Activated CD4-positive, alpha-beta T cell treated with anti-CD3 and anti-CD28 coated beads, Interleukin-2, Interleukin-4, amounts not matched to agents 100 ng/mL and 50 ng/mL, durations not matched to agents 16 hours and 8 hours (primary cell): ENCODE data around the gene TMBIM1.

Experiments
- DNase-seq: peaks from one replicate; pipeline ENCODE4 v3.0.0-alpha.2; 2020; ENCODE audit warnings: low spot score

Gene TMBIM1

DNA sequence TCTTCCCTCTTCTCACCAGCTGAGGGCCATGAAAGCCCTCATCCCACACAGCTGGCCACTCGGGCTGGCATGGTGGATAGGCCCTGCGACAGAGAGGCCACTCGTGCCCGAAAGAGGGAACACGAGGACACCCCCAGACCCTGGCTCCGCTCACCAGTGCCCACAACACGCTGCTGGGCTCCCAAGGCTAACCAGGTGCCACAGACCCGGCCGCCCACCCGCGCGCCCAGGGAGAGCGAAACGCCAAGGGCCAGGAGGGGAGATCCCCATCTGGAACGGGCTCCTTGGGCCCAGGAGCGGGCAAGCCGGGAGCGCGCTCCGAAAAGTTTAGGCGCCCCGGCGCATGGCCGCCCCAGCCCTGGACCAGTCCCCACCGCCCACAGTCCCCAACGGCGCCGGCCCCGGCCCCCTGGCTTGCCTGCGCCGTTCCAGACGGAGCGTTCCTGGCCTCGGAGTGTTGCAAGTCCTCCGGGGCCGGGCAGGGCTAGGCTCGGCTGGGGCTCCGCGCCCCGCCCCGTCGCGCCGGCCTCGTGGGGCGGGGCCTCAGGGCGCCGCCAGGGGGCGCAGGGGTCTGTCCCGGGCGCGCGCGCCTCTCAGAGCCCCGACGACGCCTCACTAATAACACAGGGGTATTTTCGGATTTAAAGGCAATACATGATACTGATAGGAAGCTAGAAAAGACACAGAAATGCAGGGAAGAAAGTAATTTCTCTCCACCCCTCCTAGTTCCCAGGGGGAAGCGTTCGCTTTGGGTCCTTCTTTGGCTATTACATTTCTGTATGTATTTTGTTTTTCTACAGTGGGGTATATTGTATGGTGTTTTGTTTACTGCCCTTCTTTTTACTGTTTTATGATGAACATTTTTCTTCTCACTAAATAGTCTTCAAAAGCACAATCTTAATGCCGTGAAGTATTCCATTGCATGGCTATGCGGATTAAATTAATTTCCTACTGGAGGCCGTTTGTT, at the start of gene TMBIM1:
TMBIM1 (minus strand) TSS at position 456 of the 967 bp plus-strand sequence. CDS start 10,362 bp downstream, outside the sequence.
- peak; percentile 77 for DNase-seq

GRCh38 chr2:218341381-218341780, 49.1 kb upstream of the TMBIM1 start:
- no peak for DNase-seq

DNA sequence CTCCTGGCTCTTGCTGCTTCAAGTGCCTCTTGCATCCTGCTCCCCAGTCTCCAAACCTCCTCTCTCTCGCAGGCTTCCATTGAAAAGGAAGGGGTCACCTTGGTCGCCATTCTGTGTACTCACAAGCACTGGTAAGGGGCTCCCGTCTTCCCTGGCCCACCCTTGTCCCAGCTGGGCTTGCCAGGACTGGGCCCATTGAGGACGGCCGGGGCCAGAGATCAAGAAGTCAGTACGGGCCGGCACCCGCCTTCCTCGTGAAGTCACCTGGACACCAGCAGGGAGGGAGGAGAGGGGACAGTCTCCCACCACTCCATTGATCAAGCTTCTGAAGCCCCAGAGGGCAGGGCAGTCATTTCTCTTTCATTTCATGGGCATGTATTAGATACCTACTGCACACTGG, 48.4 kb upstream of the TMBIM1 start:
- DNase-seq, result no peak

- no peak for DNase-seq
Observed at GRCh38 chr2:218334531-218334930, 42.2 kb upstream of the TMBIM1 start.

DNA sequence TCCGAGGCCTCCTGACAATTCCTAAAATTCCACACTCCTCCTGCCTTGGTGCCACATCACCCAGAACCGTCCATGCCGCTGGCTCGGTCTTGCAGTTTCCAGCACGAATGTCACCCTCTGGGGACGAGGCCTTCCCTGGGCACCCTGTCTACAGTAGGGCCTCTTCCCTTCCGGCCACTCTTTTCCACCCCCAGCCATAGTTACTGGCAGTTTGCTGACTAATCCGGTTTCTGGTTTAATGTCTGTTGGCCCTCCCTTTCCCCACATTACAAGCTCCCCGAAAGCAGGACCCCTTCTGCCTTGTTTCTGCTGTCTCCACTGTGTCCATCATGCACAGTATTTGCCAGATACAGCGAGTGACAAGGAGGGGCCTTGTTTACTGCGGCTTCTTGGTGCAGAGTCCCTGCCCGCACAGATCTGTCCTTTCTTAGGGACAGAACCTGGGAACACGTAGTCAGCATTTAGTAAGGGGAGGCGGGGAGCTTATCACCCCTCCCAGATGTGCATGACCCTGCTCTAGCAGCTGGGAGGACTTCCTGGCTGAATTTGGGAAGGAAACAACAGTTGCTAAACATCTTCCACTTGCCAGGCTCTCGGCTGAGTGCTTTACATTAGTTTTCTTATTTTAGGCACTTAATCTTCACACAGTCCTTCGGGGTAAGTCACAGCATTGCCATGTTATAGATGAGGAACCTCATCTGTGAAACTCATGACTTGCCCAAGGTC, 40.8 kb upstream of the TMBIM1 start:
- no peak for DNase-seq

DNA sequence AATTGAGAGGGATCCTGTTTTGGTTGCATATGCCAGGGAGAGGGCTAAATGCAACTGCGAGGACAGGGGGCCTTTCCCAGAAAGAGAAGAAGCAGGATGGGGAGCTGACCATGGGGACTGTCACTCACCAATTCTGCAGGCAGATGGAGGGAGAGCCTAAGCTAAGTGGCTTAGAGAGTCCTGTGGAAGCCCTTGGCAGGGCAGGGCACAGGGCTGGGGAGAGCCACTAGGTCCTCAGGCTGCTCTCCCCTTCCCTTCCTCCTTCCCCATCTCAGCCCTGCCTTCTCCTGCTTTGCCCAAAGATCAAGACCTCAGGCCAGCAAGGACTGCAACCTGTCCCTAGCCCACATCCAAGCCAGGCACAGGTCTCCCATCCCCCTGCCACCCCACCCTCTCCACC, 40.0 kb upstream of the TMBIM1 start:
- no peak for DNase-seq

- DNase-seq, result no peak
Observed at GRCh38 chr2:218331745-218332144, 39.4 kb upstream of the TMBIM1 start.

GRCh38 chr2:218329826-218330593, 37.7 kb upstream of the TMBIM1 start:
- DNase-seq, result no peak

GRCh38 chr2:218329027-218329825, 36.9 kb upstream of the TMBIM1 start:
- no peak for DNase-seq

GRCh38 chr2:218328294-218328693, 36.0 kb upstream of the TMBIM1 start:
- no peak for DNase-seq

GRCh38 chr2:218327451-218328210, 35.3 kb upstream of the TMBIM1 start:
- no peak for DNase-seq

DNA sequence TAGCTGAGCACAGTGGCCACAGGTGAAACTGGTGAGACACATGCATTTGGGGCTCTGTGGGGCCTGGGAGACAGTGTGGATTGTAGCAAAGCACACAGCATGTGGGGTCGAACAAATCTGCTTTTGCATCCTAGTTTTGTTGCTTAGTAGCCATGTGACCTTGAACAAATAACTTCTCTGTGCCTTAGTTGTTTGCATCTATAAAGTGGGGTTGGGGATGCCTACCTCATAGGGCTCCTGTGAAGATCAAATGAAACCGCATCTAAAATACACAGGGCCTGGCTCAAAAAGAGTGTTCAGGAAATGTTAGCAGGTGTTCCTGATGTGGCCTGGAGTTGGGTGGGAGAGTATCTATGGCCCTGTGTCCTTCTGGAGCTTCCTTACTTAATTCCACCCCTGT, 34.0 kb upstream of the TMBIM1 start:
- no peak for DNase-seq

- no peak for DNase-seq
Observed at GRCh38 chr2:218325566-218326160, 33.4 kb upstream of the TMBIM1 start.

DNA sequence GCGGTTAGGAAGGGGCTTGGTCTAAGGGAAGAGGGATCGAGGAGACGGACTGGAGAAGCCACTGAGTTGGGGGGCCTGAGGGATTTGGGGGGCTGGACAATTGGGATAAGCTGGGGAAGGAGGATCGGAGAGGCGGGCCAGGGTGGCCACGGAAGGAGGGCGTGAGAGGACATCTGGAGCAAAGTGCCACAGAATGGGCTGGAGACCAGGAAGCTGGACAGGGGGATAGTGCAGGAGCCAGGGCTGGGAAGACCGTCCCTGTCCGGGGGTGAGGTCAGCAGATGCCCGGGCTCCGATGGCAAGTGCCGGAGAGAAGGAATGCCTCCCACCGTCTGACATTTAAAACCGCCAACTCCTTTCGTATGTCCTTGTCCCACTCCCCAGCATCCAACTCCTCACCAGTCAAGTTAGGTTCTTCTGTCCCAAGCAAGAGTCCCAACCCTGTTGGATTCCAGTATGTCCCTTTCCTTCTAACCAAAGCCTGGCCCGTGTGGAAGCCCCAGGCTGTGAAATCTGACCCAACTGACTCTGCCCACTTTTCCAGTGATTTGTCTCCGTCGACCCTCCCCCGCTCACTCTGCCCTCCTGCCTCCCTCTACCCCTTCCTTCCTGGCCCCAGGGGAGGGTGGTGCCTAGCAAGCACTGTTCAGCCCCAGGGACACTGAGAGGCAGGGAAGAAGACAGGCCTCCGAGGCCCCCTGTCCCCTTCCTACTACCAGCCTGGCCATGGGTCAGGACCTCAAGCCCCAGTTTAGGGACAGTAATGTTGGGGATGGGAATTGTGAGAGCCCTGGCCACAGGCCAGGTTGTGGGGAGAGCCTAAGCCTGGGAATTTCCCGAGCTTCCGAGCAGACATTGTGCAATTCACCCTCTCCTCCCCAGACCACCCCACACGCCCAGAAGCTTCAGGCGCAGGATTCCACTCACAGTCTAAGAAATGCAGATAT, 31.5 kb upstream of the TMBIM1 start:
- DNase-seq, result no peak

DNA sequence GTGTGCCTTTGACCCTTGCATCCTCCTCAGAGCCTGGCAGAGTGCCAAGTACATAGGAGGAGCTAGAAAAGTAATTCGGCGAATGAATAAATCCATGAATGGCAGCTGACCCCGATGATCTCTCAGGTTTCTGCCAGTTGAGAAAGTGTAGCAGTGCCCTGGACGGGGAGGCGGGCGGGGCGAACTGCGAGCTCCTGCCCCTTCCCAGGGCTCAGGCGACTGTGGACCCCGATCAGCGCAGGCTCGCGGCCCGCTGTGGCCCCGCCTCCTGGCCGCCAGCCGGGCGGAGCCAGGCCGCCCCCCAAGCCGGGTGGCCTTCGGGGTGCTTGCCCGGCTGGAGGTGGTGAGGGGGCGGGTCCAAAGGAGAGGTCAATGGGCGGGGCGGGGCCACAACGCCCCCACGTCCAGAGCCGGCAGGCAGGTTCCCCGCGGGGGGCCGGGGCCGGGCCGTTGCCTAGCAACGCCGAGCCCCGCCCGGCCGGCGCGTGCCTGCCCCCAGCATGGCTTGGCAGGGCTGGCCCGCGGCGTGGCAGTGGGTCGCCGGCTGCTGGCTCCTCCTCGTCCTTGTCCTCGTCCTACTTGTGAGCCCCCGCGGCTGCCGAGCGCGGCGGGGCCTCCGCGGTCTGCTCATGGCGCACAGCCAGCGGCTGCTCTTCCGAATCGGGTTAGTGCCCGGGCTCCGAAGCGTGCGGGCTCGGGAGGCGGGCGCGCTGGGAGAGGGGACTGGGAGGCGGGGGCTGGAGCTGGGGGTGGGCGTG, 30.6 kb upstream of the TMBIM1 start:
- DNase-seq, result peak; percentile 21

GRCh38 chr2:218320704-218321336, 28.5 kb upstream of the TMBIM1 start:
- DNase-seq, result no peak

- no peak for DNase-seq
Observed at GRCh38 chr2:218319813-218320365, 27.6 kb upstream of the TMBIM1 start.

DNA sequence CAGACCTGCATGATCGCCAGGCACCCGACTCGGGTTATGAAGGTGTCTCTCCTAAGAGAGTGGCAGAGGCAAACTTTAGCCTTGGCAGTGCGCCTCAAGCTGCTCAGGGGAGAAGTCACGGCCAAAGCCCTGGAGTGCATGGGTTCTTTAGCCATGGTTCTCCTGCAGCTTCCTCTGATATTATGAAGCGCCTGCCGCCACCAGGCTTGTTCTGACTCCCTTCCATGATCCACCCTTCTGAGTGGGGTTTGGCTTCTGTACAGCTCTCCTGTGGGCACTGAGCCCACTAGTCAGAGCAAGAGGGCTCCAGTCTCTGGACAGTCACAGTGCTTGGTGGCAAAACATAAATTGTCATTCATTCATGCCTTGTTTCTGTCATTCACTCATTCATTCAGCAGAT, 25.9 kb upstream of the TMBIM1 start:
- DNase-seq, result no peak
